Measurements from ENCODE around the gene AFP. TPM values are rescaled to one million over a fixed set of nuclear protein-coding genes. Genes with fewer than 3 reads are reported as not detected.
A peak's percentile ranks its signal among the peaks of the same experiment; 100 is the strongest.

Gene AFP
- total and polyA plus RNA-seq, 2 of the 13 experiments (the other 11 are each of a cell fraction or from before 2014, with no cell fraction given): 9,434 to 13,105 TPM

GRCh38 chr4:73421708-73422457 lies 14.1 kb upstream of the AFP start:
- TSS peak; percentile 0 for BruUV-seq (replicated peaks)
- CTCF ChIA-PET (ENCODE audit: low intra/inter-chr PET ratio, low total read pairs): interaction anchor here (1.1 kb wide), 1 partner anchor 25 kb away, joined by 3 read pairs; no protein-coding TSS in a partner anchor
- intact Hi-C loops (cut with micrococcal nuclease; ENCODE audit: unreplicated experiment): no loop called here
- peak; percentile 100 for TF ChIP-seq PAF1 (CRISPR knock-in tag; IDR thresholded peaks at IDR 0.05)
- TF ChIP-seq MED1 (CRISPR knock-in tag; IDR thresholded peaks at IDR 0.05): peak; percentile 55
- 0 out of 2 replicates have a peak, but pooled peaks have one; percentile 54 for TF ChIP-seq KLF11 (CRISPR knock-in tag; IDR thresholded peaks at IDR 0.05)
- no peak for TF ChIP-seq RFX3 (CRISPR knock-in tag; IDR thresholded peaks at IDR 0.05)
- TF ChIP-seq ZNF264 (CRISPR knock-in tag; IDR thresholded peaks at IDR 0.05): no peak
- TF ChIP-seq DNMT1 (CRISPR knock-in tag; IDR thresholded peaks at IDR 0.05): no peak
- TF ChIP-seq SMYD3 (CRISPR knock-in tag; IDR thresholded peaks at IDR 0.05): peak; percentile 83; the same call in 1 of the 2 replicates
- TF ChIP-seq SP5 (CRISPR knock-in tag; IDR thresholded peaks at IDR 0.05; ENCODE audit: borderline replicate concordance, low read depth): 0 out of 2 replicates have a peak, but pooled peaks have one; percentile 11
- TF ChIP-seq RELA (CRISPR knock-in tag; IDR thresholded peaks at IDR 0.05): no peak
- TF ChIP-seq ZKSCAN8 (CRISPR knock-in tag; IDR thresholded peaks at IDR 0.05; ENCODE audit: borderline replicate concordance): peak; percentile 62; the same call in 1 of the 2 replicates
- TF ChIP-seq BORCS8-MEF2B (CRISPR knock-in tag; IDR thresholded peaks at IDR 0.05): no peak
- peak; percentile 64; the same call in 1 of the 2 replicates for TF ChIP-seq MIXL1 (CRISPR knock-in tag; IDR thresholded peaks at IDR 0.05)
- peak; percentile 97 for TF ChIP-seq SSRP1 (CRISPR knock-in tag; IDR thresholded peaks at IDR 0.05)
- 0 out of 2 replicates have a peak, but pooled peaks have one; percentile 47 for TF ChIP-seq ZNF841 (CRISPR knock-in tag; IDR thresholded peaks at IDR 0.05; ENCODE audit: borderline replicate concordance)
- no peak for TF ChIP-seq IKZF1 (IDR thresholded peaks at IDR 0.05)
- no peak for TF ChIP-seq ZNF512B (CRISPR knock-in tag; IDR thresholded peaks at IDR 0.05; ENCODE audit: borderline replicate concordance)
- TF ChIP-seq SOX6 (IDR thresholded peaks at IDR 0.05): no peak
- peak; percentile 28; the same call in 1 of the 2 replicates for TF ChIP-seq SOX6 (CRISPR knock-in tag; IDR thresholded peaks at IDR 0.05)
- 0 out of 2 replicates have a peak, but pooled peaks have one; percentile 10 for TF ChIP-seq SOX5 (CRISPR knock-in tag; IDR thresholded peaks at IDR 0.05; ENCODE audit: borderline replicate concordance)
- no peak for TF ChIP-seq ZSCAN25 (CRISPR knock-in tag; IDR thresholded peaks at IDR 0.05)
- TF ChIP-seq ZNF704 (CRISPR knock-in tag; IDR thresholded peaks at IDR 0.05; ENCODE audit: borderline replicate concordance): no peak
- no peak for TF ChIP-seq PRPF4 (IDR thresholded peaks at IDR 0.05; ENCODE audit: low read depth, low read length, poor library complexity, severe bottlenecking)
- TF ChIP-seq TEAD3 (CRISPR knock-in tag; optimal IDR thresholded peaks at IDR 0.05; ENCODE audit: borderline replicate concordance): no peak
- TF ChIP-seq ETV6 (CRISPR knock-in tag; conservative IDR thresholded peaks at IDR 0.05): no peak
- TF ChIP-seq HDAC6 (IDR thresholded peaks at IDR 0.05; ENCODE audit: low read depth, low read length): no peak

More at GRCh38 chr4:73421708-73422457, 14.1 kb upstream of the AFP start:
- no peaks in the 10 kb centered on the region for H3K27me3 ChIP-seq (ENCODE audit: control insufficient read depth in 1 of 2, insufficient read depth in 2 of 2, low read length in 2 of 2)
- H3K4me1 ChIP-seq (ENCODE audit: insufficient read depth, low read length): peaks cover 24% of the 10 kb centered on the region
- H2AFZ ChIP-seq (ENCODE audit: low read length): no peak overlapping the region
- ATAC-seq (no peak), DNase-seq (ENCODE audit: low spot score) (no peak), FAIRE-seq (no peak)
- no peaks in the 10 kb centered on the region for H3K9me3 ChIP-seq (ENCODE audit: low read length)
- H3K36me3 ChIP-seq (replicated peaks in 1 of 2; ENCODE audit: control insufficient read depth in 1 of 2, insufficient read depth in 2 of 2, low read length in 2 of 2): peaks cover 7 to 31% of the 10 kb centered on the region in 2 experiments; a peak in 4 of 5 replicates
- peaks cover 7% of the 10 kb centered on the region for H3K79me2 ChIP-seq (ENCODE audit: insufficient read depth, low read length)
- no peak overlapping the region for H3K27ac ChIP-seq (ENCODE audit: extremely low read length, insufficient read depth, low read length)
- no peak overlapping the region for H3K4me2 ChIP-seq (ENCODE audit: low read depth, low read length)
- no peak overlapping the region for H3K9ac ChIP-seq (ENCODE audit: insufficient read depth, low read depth, low read length)
- POLR2A ChIA-PET: interaction anchor here (0.7 to 7.8 kb wide), 5 partner anchors 10 to 80 kb away, joined by 3 to 85 read pairs (median 5); no protein-coding TSS in a partner anchor
- peaks cover 3% of the 10 kb centered on the region; the same call in 1 of the 2 replicates for H4K20me1 ChIP-seq (ENCODE audit: insufficient read depth, low read length)
- H3K4me3 ChIP-seq (replicated peaks in 1 of 3; ENCODE audit: insufficient read depth in 1 of 3, low read depth in 2 of 3, low read length in 3 of 3): no peak overlapping the region
- in situ Hi-C loops (cut with HindIII; ENCODE audit: extremely low pct_ligation_motif_present, low pct_unique_long_range_greater_than_20kb): no loop called here
